PC-3 (cell line): ENCODE measurements around the gene CD81. TPM values are rescaled to one million over a fixed set of nuclear protein-coding genes. Genes with fewer than 3 reads are reported as not detected.

Experiments
- ATAC-seq: fragments of 200-7000 bp; cut with Tn5 transposase; 2 replicates; pipeline ENCODE4 v1.9.1; 2020; ENCODE audit warnings: mild to moderate bottlenecking, moderate library complexity
- BruUV-seq: library from RNA; stranded (reverse); fragments of 400-500 nt; replicated peaks from 2 replicates; lab custom pipeline; 2021; lab: Mats Ljungman, UMichigan
- CTCF ChIA-PET: fragments of 300-600 bp; sonication (Branson Sonifier 250); formaldehyde crosslinking; loops from one replicate; lab custom pipeline; 2022; ENCODE audit warnings: antibody characterized with exemption; lab: Charles Lee
- POLR2A ChIA-PET: fragments of 300-600 bp; sonication (Branson Sonifier 250); formaldehyde crosslinking; loops from one replicate; lab custom pipeline; 2022; ENCODE audit warnings: antibody characterized with exemption; ENCODE audit not compliant: unreplicated experiment; lab: Charles Lee
- DNase-seq: peaks from one replicate; pipeline ENCODE4 v3.0.0-alpha.2; 2015
- H2AFZ ChIP-seq: fragments of 300-600 bp; sonication (generic); 2 replicates; pipeline ENCODE4 v1.6.0; 2016; ENCODE audit warnings: antibody characterized with exemption, low read length
- H3F3A ChIP-seq: fragments of 300-600 bp; sonication (generic); one replicate; pipeline ENCODE4 v1.6.0; 2017; ENCODE audit warnings: antibody characterized with exemption, low read length, control low read depth, mild to moderate bottlenecking; ENCODE audit not compliant: unreplicated experiment
- H3K27ac ChIP-seq: fragments of 300-600 bp; sonication (generic); 2 replicates; pipeline ENCODE4 v1.5.1; 2016; ENCODE audit warnings: mild to moderate bottlenecking, low read length
- H3K27me3 ChIP-seq: fragments of 300-600 bp; sonication (generic); 2 replicates; pipeline ENCODE4 v1.6.1; 2016; ENCODE audit warnings: low read length, mixed read lengths
- H3K36me3 ChIP-seq: fragments of 300-600 bp; sonication (generic); 2 replicates; pipeline ENCODE4 v1.6.1; 2016; ENCODE audit warnings: low read depth, mixed run types, low read length, mixed read lengths
- H3K4me1 ChIP-seq: fragments of 300-600 bp; sonication (generic); 2 replicates; pipeline ENCODE4 v1.5.1; 2016; ENCODE audit warnings: low read length; ENCODE audit not compliant: insufficient read depth
- H3K4me2 ChIP-seq: fragments of 300-600 bp; sonication (generic); 2 replicates; pipeline ENCODE4 v1.6.0; 2016; ENCODE audit warnings: low read length
- H3K4me3 ChIP-seq: fragments of 300-600 bp; sonication (generic); 2 replicates; pipeline ENCODE4 v1.5.1; 2016; ENCODE audit warnings: mild to moderate bottlenecking, low read length, mixed read lengths
- H3K79me2 ChIP-seq: fragments of 300-600 bp; sonication (generic); 2 replicates; pipeline ENCODE4 v1.6.1; 2017; ENCODE audit warnings: low read length, mixed read lengths
- H3K9ac ChIP-seq: fragments of 300-600 bp; sonication (generic); 2 replicates; pipeline ENCODE4 v1.6.0; 2016; ENCODE audit warnings: mild to moderate bottlenecking, low read length
- H3K9me2 ChIP-seq: fragments of 300-600 bp; sonication (generic); replicated peaks from 2 replicates; pipeline ENCODE4 v1.6.1; 2016; ENCODE audit warnings: mixed run types, low read length, mixed read lengths
- H3K9me3 ChIP-seq: fragments of 300-600 bp; sonication (generic); 2 replicates; pipeline ENCODE4 v1.6.1; 2016; ENCODE audit warnings: low read length, mixed read lengths
- H4K20me1 ChIP-seq: fragments of 300-600 bp; sonication (generic); 2 replicates; pipeline ENCODE4 v1.6.1; 2016; ENCODE audit warnings: low read length, mixed read lengths
- EZH2 ChIP-seq: fragments of 300-600 bp; sonication (generic); IDR thresholded peaks from one replicate; pipeline ENCODE4 v1.6.1; 2017; ENCODE audit warnings: antibody characterized with exemption, mild to moderate bottlenecking, low read length; ENCODE audit not compliant: unreplicated experiment
- EZH2phosphoT487 ChIP-seq: fragments of 300-600 bp; sonication (generic); IDR thresholded peaks from 2 replicates; pipeline ENCODE4 v1.6.1; 2018; ENCODE audit warnings: mild to moderate bottlenecking, antibody characterized with exemption, low read length, borderline replicate concordance
- intact Hi-C: fragments of 100-400 bp; cut with micrococcal nuclease; formaldehyde crosslinking; loops from 2 replicates; pipeline ENCODE4 v1.9.0; 2023
- total RNA-seq: library from RNA; depleted of rRNA; stranded (reverse); fragments of >200 nt; gene quantifications from 2 replicates; pipeline ENCODE4 v1.2.3, GENCODE V29; 2014
- TF ChIP-seq, protein P1 (sequence below): fragments of 300-600 bp; sonication (generic); conservative IDR thresholded peaks from 2 replicates; pipeline ENCODE4 v1.5.1; 2017; ENCODE audit warnings: antibody characterized with exemption, low read depth, mild to moderate bottlenecking, low read length

CD81 gene
- total RNA-seq, 1 experiment from 2014 or later: 134 TPM

DNA sequence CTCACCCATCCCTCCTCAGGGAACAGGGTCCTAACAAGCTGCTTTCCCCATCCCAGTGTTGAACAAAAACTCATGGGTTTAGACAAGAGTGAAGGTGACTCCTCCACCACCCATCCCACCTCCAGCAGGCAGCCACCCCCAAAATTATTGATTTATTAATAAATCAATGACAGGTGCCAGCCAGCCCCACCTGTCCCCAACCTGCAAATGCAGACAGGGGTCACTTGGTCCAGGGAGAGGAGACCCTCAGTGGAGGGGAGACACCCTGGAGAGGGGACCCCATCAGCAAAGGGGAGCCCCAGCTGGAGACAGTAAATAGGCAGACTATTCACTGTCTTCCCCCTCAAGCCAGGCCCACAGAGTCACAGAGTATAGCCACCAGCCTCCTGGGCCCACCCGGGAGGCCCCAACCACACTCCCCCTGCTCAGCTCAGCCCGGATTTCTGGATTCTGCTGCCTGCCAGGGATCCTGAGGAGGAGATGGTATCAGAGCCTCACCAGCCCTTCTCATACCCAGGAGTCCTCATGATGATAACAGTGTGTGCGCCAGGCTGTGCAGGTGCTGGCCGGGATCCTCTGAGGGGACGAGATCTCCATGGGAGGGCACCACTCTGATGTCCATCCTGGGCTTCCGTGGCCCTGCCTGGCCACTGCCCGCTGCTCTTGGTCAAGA is 8.8 kb upstream of the CD81 start:
- no peak for ATAC-seq
- no peak overlapping the region for H3K4me3 ChIP-seq
- H3K79me2 ChIP-seq: no peaks in the 10 kb centered on the region
- no peaks in the 10 kb centered on the region for H3K9me3 ChIP-seq
- no peaks in the 10 kb centered on the region for H3K27me3 ChIP-seq
- no peak overlapping the region for H3K9ac ChIP-seq
- CTCF ChIA-PET: no interaction called here
- no peaks in the 10 kb centered on the region for H3F3A ChIP-seq
- intact Hi-C loops: no loop called here
- no peaks in the 10 kb centered on the region for H4K20me1 ChIP-seq
- no peaks in the 10 kb centered on the region for H3K9me2 ChIP-seq
- TF ChIP-seq, protein P1, sequence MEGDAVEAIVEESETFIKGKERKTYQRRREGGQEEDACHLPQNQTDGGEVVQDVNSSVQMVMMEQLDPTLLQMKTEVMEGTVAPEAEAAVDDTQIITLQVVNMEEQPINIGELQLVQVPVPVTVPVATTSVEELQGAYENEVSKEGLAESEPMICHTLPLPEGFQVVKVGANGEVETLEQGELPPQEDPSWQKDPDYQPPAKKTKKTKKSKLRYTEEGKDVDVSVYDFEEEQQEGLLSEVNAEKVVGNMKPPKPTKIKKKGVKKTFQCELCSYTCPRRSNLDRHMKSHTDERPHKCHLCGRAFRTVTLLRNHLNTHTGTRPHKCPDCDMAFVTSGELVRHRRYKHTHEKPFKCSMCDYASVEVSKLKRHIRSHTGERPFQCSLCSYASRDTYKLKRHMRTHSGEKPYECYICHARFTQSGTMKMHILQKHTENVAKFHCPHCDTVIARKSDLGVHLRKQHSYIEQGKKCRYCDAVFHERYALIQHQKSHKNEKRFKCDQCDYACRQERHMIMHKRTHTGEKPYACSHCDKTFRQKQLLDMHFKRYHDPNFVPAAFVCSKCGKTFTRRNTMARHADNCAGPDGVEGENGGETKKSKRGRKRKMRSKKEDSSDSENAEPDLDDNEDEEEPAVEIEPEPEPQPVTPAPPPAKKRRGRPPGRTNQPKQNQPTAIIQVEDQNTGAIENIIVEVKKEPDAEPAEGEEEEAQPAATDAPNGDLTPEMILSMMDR: no peak
- no TSS peak for BruUV-seq
- POLR2A ChIA-PET: no interaction called here
- no peak overlapping the region for H2AFZ ChIP-seq
- H3K36me3 ChIP-seq: no peaks in the 10 kb centered on the region
- no peak overlapping the region for H3K27ac ChIP-seq
- no peaks in the 10 kb centered on the region for H3K4me1 ChIP-seq
- H3K4me2 ChIP-seq: no peak overlapping the region
- no peak for DNase-seq

DNA sequence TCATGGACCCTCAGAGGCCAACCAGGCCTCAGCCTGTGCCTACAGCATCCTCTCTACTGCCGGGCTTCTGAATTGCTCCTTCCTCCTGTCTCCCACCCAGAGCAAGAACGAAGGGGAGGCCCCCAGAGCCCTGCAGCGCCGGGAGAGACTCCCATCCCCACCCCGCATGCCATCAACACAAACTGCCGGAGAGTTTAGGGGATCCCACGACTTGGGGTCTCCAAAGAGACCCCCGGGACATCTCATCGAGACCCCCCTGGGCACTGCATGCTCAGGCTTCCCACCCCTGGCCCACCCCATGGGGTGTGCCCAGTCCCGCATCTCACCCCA is 8.3 kb upstream of the CD81 start:
- no peak for DNase-seq
- Histone ChIP-seq H3K79me2 (no peaks in the 10 kb centered on the region), H3K9me2 (no peaks in the 10 kb centered on the region), H3K27ac (no peak overlapping the region), H3K4me2 (no peak overlapping the region), H3K27me3 (no peaks in the 10 kb centered on the region), H3K36me3 (no peaks in the 10 kb centered on the region), H4K20me1 (no peaks in the 10 kb centered on the region), H3K4me1 (no peaks in the 10 kb centered on the region), H3K9me3 (no peaks in the 10 kb centered on the region), H3K9ac (no peak overlapping the region), H2AFZ (no peak overlapping the region), H3K4me3 (no peak overlapping the region), H3F3A (no peaks in the 10 kb centered on the region)
- no TSS peak for BruUV-seq
- no peak for TF ChIP-seq EZH2phosphoT487
- no peak for TF ChIP-seq EZH2
- TF ChIP-seq, protein P1: no peak
- intact Hi-C loops: no loop called here
- no peak for ATAC-seq
- ChIA-PET CTCF (no interaction called here), POLR2A (no interaction called here)

DNA sequence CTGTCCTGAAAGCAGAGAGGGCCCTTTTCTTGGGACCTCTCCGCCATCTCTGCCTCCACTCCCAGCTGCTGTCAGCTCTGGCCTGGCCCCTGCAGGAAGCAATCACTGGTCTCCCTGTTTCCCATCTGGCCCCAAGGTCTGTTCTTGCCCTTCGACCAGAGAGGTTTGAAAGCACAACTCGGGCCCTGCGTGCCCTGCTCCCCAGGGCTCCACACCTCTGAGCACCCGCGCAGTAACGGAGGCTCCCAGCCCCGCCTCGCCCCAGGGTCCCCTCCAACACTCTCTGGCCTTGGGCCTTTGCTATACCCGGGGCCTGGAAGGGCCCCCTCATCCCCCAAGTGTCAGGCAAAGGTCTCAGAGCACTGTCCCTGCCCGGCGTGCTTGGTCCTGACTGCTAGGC is 7.8 kb upstream of the CD81 start:
- H2AFZ ChIP-seq: no peak overlapping the region
- no peaks in the 10 kb centered on the region for H3K27me3 ChIP-seq
- no peaks in the 10 kb centered on the region for H4K20me1 ChIP-seq
- CTCF ChIA-PET: no interaction called here
- no peaks in the 10 kb centered on the region for H3K36me3 ChIP-seq
- H3K4me2 ChIP-seq: no peak overlapping the region
- no peak overlapping the region for H3K27ac ChIP-seq
- no peak overlapping the region for H3K9ac ChIP-seq
- no TSS peak for BruUV-seq
- H3K9me2 ChIP-seq: no peaks in the 10 kb centered on the region
- H3K79me2 ChIP-seq: no peaks in the 10 kb centered on the region
- H3K4me3 ChIP-seq: no peak overlapping the region
- H3K4me1 ChIP-seq: no peaks in the 10 kb centered on the region
- no peak for ATAC-seq
- H3K9me3 ChIP-seq: no peaks in the 10 kb centered on the region
- no peak for DNase-seq
- intact Hi-C loops: no loop called here
- TF ChIP-seq EZH2 (no peak), EZH2phosphoT487 (no peak)
- TF ChIP-seq, protein P1: no peak
- POLR2A ChIA-PET: no interaction called here
- no peaks in the 10 kb centered on the region for H3F3A ChIP-seq
